Jurkat, Clone E6-1 (cell line): ENCODE measurements around the gene APOL5. TPM values are rescaled to one million over a fixed set of nuclear protein-coding genes. Genes with fewer than 3 reads are reported as not detected.
"Not testable (repeated sequence)": the region's sequence is repeated elsewhere in the genome, so short reads cannot be mapped to it uniquely, and the experiment has no call there.

ENCODE experiments used
- DNase-seq: peaks from one replicate; pipeline ENCODE4 v3.0.0-alpha.2; 2011; ENCODE audit warnings: low read depth, low spot score
- H3K4me3 ChIP-seq: 2 replicates; pipeline ENCODE4 v1.5.1; 2011; ENCODE audit warnings: mild to moderate bottlenecking, low read length, control low read depth, moderate library complexity
- polyA plus RNA-seq: library from polyadenylated mRNA; unstranded; fragments of >200 nt; gene quantifications from one replicate; pipeline ENCODE4 v1.2.1, GENCODE V29; 2012; ENCODE audit warnings: missing spikeins; ENCODE audit not compliant: insufficient read length, insufficient read depth

APOL5 gene
- polyA plus RNA-seq = not detected

DNA sequence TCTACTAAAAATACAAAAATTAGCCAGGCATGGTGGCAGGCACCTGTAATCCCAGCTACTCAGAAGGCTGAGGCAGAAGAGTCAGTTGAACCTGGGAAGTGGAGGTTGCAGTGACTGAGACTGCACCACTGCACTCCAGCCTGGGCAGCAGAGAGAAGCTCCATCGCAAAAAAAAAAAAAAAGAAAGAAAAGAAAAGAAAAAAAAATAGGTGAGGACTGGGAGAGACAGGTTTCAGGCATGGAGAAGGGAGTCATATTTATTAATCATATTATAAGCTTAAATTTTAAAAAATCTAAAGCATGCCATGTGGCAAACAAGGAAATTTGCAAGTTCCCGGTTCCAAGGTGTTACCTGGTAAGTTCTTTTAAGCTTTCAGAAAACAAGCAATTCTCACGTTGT is at the start of gene APOL5:
TSS of gene APOL5 (plus strand) at position 301 of the 400 bp plus-strand sequence. CDS start at position 301, 0 bp downstream.
- no peak within 1 kb of the TSS for H3K4me3 ChIP-seq
- no peak for DNase-seq

DNA sequence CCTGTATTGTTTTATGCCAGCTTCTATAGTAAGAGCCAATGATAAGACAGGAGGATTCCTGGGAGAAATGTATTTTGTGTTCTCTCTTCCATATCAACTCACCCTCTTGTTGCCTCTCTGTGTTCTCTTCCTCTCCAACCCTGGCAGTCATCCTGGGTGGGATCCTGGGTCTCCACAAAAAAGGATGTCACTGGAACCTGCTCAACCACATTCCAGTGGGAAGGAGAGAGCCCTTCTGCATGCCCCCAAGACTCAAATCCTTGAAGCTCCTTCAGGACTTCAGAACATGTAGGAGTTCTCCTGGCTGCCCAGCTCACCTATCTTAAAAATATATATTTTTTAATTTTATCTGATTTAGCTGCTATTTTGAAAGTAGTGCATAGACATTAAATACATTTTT is 43.3 kb upstream of the APOL5 start:
- no peak overlapping the region for H3K4me3 ChIP-seq
- DNase-seq = no peak

DNA sequence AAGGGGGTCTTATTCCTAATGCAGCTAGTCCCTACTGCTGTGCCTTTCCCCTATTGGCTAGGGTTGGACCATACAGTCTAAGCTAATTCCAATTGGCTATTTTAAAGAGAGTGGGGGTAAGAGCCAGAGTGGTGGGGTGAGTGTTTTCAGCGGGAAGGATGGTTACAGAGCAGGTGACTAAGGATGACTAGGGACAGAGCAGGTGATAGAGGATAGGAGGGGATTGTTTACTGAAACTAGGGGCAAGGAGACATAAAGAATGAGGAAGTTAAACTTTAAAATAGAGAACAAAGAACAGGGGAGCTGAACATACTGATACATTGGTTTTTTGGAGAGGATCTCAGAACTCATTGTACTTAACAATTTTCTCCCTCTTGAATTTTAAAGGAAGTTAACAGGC is 41.6 kb upstream of the APOL5 start:
- not testable (repeated sequence) for DNase-seq, H3K4me3 ChIP-seq

- no peak overlapping the region for H3K4me3 ChIP-seq
- DNase-seq = no peak
Measured at GRCh38 chr22:35677460-35678187, 40.0 kb upstream of the APOL5 start.

DNA sequence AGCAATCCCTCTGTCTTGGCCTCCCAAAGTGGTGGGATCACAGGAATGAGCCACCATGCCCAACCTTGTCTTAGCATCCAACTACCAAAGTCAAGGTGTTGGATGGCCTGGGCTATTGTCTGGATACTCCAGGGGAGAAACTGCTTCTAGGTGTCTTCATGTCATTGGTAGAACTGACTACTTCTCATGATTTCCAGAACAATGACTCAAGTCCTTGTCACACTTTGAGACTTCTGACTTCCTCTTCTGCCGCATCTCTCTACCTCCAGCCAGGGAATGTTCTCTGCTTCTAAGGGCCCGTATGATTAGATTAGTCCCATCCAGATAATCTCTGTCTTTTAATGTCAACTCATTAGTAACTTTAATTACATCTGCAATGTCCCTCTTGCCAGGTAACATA is 38.8 kb upstream of the APOL5 start:
- no peak overlapping the region for H3K4me3 ChIP-seq
- no peak for DNase-seq

DNA sequence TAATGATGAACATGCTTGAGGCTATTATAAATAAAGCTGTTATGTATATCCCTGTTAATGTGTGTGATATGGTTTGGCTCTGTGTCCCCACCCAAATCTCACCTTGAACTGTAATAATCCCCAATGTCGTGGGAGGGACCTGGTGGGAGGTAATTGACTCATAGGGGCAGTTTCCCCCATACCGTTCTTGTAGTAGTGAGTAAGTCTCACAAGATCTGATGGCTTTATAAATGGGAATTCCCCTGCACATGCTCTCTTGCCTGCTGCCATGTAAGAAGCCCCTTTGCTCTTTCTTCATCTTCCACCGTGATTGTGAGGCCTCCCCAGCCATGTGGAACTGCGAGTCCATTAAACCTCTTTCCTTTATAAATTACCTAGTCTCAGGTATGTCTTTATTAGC is 38.2 kb upstream of the APOL5 start:
- DNase-seq, H3K4me3 ChIP-seq: not testable (repeated sequence)

GRCh38 chr22:35681454-35682052 is 36.1 kb upstream of the APOL5 start:
- H3K4me3 ChIP-seq = no peak overlapping the region
- DNase-seq = no peak

DNA sequence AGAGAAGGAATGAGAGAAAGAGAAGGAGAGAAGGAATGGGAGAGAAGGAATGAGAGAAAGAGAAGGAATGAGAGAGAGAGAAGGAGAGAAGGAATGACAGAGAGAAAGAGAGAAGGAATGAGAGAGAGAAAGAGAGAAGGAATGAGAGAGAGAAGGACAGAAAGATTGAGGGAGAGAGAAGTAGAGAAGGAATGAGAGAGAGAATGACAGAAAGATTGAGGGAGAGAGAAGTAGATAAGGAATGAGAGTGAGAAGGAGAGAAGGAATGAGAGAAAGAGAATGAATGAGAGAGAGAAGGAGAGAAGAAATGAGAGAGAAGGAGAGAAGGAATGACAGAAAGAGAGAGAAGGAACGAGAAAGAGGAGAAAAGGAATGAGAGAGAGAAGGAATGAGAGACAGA is 34.1 kb upstream of the APOL5 start:
- no peak overlapping the region for H3K4me3 ChIP-seq
- no peak for DNase-seq

DNA sequence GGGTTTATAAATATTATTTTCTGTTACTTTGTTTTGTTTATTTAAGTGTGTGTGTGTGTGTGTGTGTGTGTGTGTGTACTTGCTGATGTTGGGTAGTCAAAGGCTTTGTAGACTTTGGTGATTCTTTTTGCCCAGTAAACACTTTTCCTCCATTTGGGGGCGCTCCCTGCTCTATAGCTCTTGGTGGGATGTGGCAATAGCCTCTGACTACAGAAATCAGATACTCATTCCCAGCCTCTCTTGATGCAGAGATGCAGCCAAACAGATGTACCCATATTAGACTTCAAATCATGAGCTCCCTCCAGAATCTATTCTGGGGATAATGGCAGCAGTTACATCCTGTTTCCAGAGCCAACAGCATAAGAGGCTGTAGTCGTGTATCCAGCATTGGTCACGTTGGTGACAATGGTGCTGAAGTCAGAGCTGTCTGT is 33.4 kb upstream of the APOL5 start:
- no peak overlapping the region for H3K4me3 ChIP-seq
- no peak for DNase-seq

DNA sequence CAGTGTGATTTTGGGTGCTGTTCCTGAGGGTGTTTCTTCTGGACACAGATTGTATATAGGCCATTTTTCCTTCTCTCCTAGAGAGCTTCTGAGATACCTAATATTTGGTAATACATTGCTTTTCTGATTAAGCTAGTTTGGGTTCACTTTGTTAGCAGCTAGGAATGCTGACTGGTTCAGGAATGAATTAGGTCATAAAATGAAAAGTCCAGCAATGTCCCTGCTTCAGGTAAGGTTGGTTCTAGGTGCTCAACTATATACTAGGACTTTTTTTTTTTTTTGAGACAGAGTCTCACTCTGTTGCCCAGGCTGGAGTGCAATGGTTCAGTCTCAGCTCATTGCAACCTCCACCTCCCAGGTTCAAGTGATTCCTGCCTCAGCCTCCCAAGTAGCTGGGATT is 32.9 kb upstream of the APOL5 start:
- H3K4me3 ChIP-seq = no peak overlapping the region
- DNase-seq = no peak

GRCh38 chr22:35685731-35686130 is 31.9 kb upstream of the APOL5 start:
- no peak for DNase-seq
- H3K4me3 ChIP-seq = no peak overlapping the region

DNA sequence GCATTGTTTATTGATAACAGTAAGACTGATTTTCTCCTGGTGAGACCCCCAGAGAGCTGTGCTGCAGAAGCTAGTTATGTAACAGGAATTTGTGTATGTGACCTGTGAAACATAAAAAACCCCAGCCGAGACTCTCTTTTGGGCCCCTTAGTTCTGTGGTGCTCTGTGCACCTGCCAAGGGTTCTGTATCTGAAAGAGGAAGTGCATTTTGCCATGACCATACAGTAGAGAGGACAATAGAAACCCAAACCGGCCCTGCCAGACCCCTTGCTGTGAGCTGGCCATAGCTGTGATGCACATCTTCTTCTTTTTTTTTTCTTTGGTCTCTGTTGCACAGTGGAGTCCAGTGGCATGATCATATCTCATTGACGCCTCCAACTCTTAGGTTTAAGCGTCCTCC is 31.4 kb upstream of the APOL5 start:
- DNase-seq = no peak
- H3K4me3 ChIP-seq = no peak overlapping the region

GRCh38 chr22:35687461-35687860 is 30.2 kb upstream of the APOL5 start:
- no peak for DNase-seq
- H3K4me3 ChIP-seq = no peak overlapping the region

GRCh38 chr22:35688913-35689675 is 28.6 kb upstream of the APOL5 start:
- DNase-seq = no peak
- H3K4me3 ChIP-seq = no peak overlapping the region

GRCh38 chr22:35690001-35690400 is 27.7 kb upstream of the APOL5 start:
- no peak overlapping the region for H3K4me3 ChIP-seq
- DNase-seq = no peak

- DNase-seq = no peak
- H3K4me3 ChIP-seq = no peak overlapping the region
Measured at GRCh38 chr22:35695202-35695601, 22.5 kb upstream of the APOL5 start.

GRCh38 chr22:35697142-35697541 is 20.5 kb upstream of the APOL5 start:
- DNase-seq = no peak
- H3K4me3 ChIP-seq = no peak overlapping the region

- not testable (repeated sequence) for H3K4me3 ChIP-seq, DNase-seq
Measured at GRCh38 chr22:35699852-35700251, 17.8 kb upstream of the APOL5 start.

DNA sequence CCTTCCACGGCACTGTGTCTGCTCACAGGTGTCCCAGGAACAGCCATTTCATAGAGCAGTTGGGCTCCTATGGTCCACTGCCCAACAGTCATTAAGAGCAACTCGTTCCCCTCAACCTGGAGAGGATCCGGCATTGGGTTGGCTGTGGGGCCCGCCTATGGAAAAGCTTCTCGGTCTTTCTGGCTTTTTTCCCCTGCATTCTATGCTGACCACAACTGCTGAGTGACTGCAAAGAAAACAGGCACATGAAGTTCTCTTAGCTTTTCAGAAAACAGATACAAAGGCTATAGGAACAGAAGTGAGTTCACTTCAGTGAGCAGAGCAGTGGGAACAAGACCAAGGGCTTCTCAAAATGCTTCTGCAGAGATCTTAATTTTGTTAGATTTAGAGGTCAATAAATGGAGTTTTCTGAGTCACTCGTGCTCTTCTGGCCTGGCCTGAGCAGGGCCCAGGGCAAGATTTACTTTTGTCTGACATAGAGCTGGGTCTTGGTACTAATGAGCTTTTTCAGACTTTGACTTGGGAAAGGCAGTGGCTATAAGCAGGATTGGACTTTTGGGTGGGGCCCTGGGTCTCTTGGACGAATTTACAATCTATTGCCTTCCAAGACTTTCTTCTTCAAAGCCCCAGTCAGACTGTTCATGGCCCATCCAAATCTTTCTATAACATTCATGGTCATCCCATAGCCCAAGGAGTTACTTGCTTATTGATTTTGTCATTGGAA is 13.6 kb upstream of the APOL5 start:
- DNase-seq = no peak
- H3K4me3 ChIP-seq = no peak overlapping the region

DNA sequence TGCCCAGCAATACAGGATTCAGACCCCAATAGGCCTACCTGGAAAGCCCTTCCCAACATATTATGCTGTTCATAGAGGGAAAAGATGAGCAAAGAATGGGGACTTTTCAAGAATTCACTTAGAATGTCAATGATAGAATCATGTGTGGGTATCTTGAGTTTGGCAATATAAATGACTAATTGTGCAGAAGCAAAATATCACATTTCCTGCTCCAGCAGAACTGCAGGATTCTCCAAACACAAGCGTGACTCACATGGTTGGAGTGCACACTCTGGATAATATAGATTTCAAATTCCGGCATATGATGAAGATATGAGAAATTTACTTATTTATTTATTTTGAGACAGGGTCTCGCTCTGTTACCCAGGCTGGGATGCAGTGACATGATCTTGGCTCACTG is 12.5 kb upstream of the APOL5 start:
- DNase-seq = no peak
- no peak overlapping the region for H3K4me3 ChIP-seq
